Upper lobe of left lung (tissue), 6 donors: ENCODE results near the gene TRIP13. TPM values are rescaled to one million over a fixed set of nuclear protein-coding genes. Genes with fewer than 3 reads are reported as not detected.
A peak's percentile ranks its signal among the peaks of the same experiment; 100 is the strongest.

Experiments
- ATAC-seq, 2 donors: fragments of 200-7000 bp; cut with Tn5 transposase; one replicate each; pipeline ENCODE4 v1.9.1; 2022; ENCODE audit warnings: mild to moderate bottlenecking in 2 of 2, moderate library complexity in 2 of 2; ENCODE audit not compliant: low FRiP score in 2 of 2
- DNase-seq, 2 donors: peaks; one replicate each; pipeline ENCODE4 v3.0.0-alpha.2; 2019 to 2020
- H3K27ac ChIP-seq, 4 donors: fragments of 200-600 bp; sonication (generic); one replicate each; pipeline ENCODE4 v1.5.1; 2016 to 2019
- H3K27me3 ChIP-seq, 4 donors: fragments of 200-600 bp; sonication (generic); one replicate each; pipeline ENCODE4 v1.5.1; 2017 to 2019
- H3K36me3 ChIP-seq, 4 donors: fragments of 200-600 bp; sonication (generic); one replicate each; pipeline ENCODE4 v1.5.1; 2016 to 2019
- H3K4me1 ChIP-seq, 4 donors: fragments of 200-600 bp; sonication (generic); one replicate each; pipeline ENCODE4 v1.5.1; 2018 to 2019
- H3K4me3 ChIP-seq, 4 donors: fragments of 200-600 bp; sonication (generic); one replicate each; pipeline ENCODE4 v1.5.1; 2017 to 2019; ENCODE audit warnings: mild to moderate bottlenecking in 2 of 4, moderate library complexity in 1 of 4
- H3K9me3 ChIP-seq, 4 donors: fragments of 200-600 bp; sonication (generic); one replicate each; pipeline ENCODE4 v1.5.1; 2018 to 2019
- EP300 ChIP-seq, 4 donors: sonication (generic); formaldehyde crosslinking; IDR thresholded peaks; one replicate each; pipeline ENCODE4 v1.5.1; 2017; ENCODE audit warnings: antibody characterized with exemption in 4 of 4, control low read depth in 2 of 4
- POLR2A ChIP-seq, 4 donors: fragments of 450-650 bp; IDR thresholded peaks; one replicate each; pipeline ENCODE4 v1.5.1; 2016 to 2017; ENCODE audit warnings: antibody characterized with exemption in 4 of 4, mild to moderate bottlenecking in 2 of 4
- POLR2AphosphoS5 ChIP-seq, 2 donors: sonication (generic); formaldehyde crosslinking; IDR thresholded peaks; one replicate each; pipeline ENCODE4 v1.5.1; 2017; ENCODE audit warnings: antibody characterized with exemption in 2 of 2
- WGBS, 2 donors: methylation state at CpG; one replicate each; pipeline ENCODE4 v1.1.5; 2017 to 2018; 5-methylcytosine and 5-hydroxymethylcytosine counted together
- total RNA-seq, 6 donors: library from RNA; depleted of rRNA in 4 of 6; stranded (reverse); fragments of >200 nt in 4 of 6; gene quantifications; one replicate each; pipeline versions ENCODE4 v1.1.0 to v1.2.1, GENCODE V29; 2016 to 2021
- TF ChIP-seq, protein P1 (sequence below), 6 experiments: fragments of 450-650 bp in 4 of 6; fragments of 200-600 bp in 2 of 6; sonication (generic) in 2 of 6; IDR thresholded peaks; one replicate each; pipeline ENCODE4 v1.5.1; 2016 to 2019; ENCODE audit warnings: antibody characterized with exemption in 6 of 6
- donor health status: DM: no; HTN: no; CAD: no; lungs with moderate emphysema.
- donor health status: DM: no; HTN: yes; CAD: no; lungs with severe emphysema.

TRIP13 gene
- total RNA-seq, 6 donors from 2014 or later = 1.0 to 2.1 (median 1.5) TPM

DNA sequence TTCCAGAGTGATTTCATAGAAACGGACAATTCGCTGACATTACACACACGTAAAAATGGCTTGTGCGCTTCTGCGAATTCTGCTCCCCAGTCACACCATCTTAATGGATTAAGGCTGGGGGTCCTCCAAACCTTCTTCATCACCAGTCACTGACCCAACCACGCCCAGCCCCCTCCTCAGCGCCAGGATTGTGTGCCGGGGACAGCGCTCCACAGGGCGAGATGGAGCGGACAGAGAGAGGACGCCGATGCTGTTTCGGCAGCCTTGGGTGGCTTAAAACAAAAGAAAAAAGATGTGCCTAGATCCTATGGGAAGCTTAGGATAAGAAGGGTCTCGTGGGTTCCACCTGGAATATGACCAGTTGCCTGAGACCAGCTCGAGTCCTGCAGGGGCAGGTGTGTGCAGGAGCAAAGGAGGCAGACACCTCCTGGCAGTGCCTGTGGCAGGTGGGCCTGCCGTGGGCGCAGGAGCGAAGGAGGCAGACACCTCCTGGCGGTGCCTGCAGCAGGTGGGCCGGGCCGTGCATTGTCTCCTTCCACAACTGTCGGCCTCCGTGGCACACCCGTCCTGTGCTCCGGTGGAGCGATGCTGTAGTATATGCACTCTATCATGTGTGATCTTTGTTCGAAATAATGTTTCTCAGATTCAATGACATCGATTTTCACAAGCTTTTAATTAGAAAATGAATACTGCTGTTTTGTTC, 20.9 kb upstream of the TRIP13 start:
- peaks cover 38 to 97% (median 85%) of the 10 kb centered on the region in 4 donors for H3K36me3 ChIP-seq
- no peak for TF ChIP-seq POLR2A (IDR thresholded peaks at IDR 0.05)
- no peak for DNase-seq
- no peaks in the 10 kb centered on the region for H3K9me3 ChIP-seq
- no peak overlapping the region for H3K27ac ChIP-seq
- H3K4me3 ChIP-seq = no peak overlapping the region
- 94 to 96% methylated on average over 28 to 29 of the region's 29 CpGs for WGBS, 2 donors
- H3K4me1 ChIP-seq = peaks cover 0 to 10% (median 2%) of the 10 kb centered on the region in 4 donors
- no peaks in the 10 kb centered on the region for H3K27me3 ChIP-seq
- ATAC-seq = no peak

DNA sequence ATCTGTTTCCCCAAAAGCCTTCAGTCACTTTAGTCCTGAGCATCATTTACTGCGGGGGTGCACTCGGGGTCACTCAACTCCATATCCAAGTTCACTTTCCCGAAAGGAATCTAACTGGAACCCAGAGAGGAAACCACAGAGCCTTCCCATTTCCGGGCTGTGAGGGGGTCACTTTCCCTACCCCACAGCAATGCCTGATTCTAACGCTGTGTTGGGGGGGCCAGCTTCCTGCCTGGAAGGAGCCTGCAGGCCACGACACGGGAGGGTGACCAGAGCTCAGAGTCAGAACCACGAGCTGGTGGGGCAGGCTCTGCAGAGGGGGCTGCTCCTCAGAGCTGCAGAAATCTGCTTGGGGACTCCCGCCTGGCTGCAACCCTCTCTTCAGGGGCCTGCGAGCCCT, 20.4 kb upstream of the TRIP13 start:
- H3K9me3 ChIP-seq = no peaks in the 10 kb centered on the region
- H3K27ac ChIP-seq = peak overlapping the region in 1 of 4 donors; percentile 13
- H3K36me3 ChIP-seq = peaks cover 35 to 96% (median 86%) of the 10 kb centered on the region in 4 donors
- 71 to 74% methylated on average over 10 of the region's 10 CpGs for WGBS, 2 donors
- no peak overlapping the region for H3K4me3 ChIP-seq
- H3K27me3 ChIP-seq = no peaks in the 10 kb centered on the region
- DNase-seq (no peak), ATAC-seq (no peak)
- H3K4me1 ChIP-seq = peaks cover 0 to 10% (median 2%) of the 10 kb centered on the region in 4 donors
- no peak for TF ChIP-seq POLR2A (IDR thresholded peaks at IDR 0.05)
- TF ChIP-seq POLR2AphosphoS5 (IDR thresholded peaks at IDR 0.05) = no peak
- TF ChIP-seq, protein P1, sequence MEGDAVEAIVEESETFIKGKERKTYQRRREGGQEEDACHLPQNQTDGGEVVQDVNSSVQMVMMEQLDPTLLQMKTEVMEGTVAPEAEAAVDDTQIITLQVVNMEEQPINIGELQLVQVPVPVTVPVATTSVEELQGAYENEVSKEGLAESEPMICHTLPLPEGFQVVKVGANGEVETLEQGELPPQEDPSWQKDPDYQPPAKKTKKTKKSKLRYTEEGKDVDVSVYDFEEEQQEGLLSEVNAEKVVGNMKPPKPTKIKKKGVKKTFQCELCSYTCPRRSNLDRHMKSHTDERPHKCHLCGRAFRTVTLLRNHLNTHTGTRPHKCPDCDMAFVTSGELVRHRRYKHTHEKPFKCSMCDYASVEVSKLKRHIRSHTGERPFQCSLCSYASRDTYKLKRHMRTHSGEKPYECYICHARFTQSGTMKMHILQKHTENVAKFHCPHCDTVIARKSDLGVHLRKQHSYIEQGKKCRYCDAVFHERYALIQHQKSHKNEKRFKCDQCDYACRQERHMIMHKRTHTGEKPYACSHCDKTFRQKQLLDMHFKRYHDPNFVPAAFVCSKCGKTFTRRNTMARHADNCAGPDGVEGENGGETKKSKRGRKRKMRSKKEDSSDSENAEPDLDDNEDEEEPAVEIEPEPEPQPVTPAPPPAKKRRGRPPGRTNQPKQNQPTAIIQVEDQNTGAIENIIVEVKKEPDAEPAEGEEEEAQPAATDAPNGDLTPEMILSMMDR (IDR thresholded peaks at IDR 0.05) = no peak

DNA sequence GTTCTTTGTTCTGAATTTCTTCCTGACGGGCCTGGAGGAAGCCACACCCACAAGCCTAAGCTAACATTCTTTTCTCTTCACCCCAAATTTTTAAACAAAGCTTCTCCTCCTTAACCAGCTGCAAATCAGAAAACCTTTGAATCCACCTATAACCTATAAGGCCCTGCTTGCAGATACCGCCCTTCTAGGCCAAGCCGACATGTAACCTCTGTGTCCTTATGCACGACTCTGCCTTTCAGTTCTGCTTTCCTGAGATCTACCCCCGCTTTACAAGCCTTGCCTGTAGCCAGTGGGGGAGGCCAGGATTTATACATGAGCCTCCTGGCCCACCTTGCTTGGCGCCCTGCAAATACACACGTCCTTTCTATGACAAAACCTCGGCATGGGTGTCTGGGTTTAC, 19.4 kb upstream of the TRIP13 start:
- DNase-seq (no peak), ATAC-seq (no peak)
- WGBS, 2 donors = 73 to 75% methylated on average over 7 to 8 of the region's 8 CpGs
- H3K4me1 ChIP-seq = peaks cover 0 to 10% (median 2%) of the 10 kb centered on the region in 4 donors
- no peak overlapping the region for H3K27ac ChIP-seq
- H3K9me3 ChIP-seq = no peaks in the 10 kb centered on the region
- no peak overlapping the region for H3K4me3 ChIP-seq
- H3K36me3 ChIP-seq = peaks cover 28 to 95% (median 87%) of the 10 kb centered on the region in 4 donors
- TF ChIP-seq, protein P1 (IDR thresholded peaks at IDR 0.05) = no peak
- no peak for TF ChIP-seq POLR2A (IDR thresholded peaks at IDR 0.05)
- no peak for TF ChIP-seq POLR2AphosphoS5 (IDR thresholded peaks at IDR 0.05)
- TF ChIP-seq EP300 (IDR thresholded peaks at IDR 0.05) = no peak
- H3K27me3 ChIP-seq = no peaks in the 10 kb centered on the region

DNA sequence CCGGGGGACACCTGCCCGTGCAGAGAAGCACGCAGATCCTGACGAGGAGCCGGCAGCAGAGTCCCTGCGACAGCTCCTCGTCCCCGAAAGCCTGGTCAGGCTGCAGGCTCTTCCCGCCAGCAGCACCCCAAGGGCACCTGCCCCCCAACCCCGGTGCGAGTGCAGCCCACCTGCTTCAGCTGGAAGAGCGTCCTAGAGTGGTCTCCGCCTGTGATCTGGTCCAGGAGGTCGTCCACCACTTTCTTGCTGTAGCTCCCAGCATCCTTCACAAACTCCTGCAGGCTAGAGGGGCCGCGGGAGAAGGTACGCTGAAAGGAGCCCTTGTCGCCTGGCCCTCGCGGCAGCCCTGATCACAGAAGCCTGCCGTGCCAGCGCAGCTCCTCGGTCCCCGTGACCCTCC, 16.8 kb upstream of the TRIP13 start:
- ATAC-seq (no peak), DNase-seq (no peak)
- peaks cover 4 to 76% (median 67%) of the 10 kb centered on the region in 4 donors for H3K36me3 ChIP-seq
- H3K4me1 ChIP-seq = peaks cover 0 to 10% (median 2%) of the 10 kb centered on the region in 4 donors
- no peaks in the 10 kb centered on the region for H3K9me3 ChIP-seq
- H3K4me3 ChIP-seq = no peak overlapping the region
- no peaks in the 10 kb centered on the region for H3K27me3 ChIP-seq
- TF ChIP-seq, protein P1 (IDR thresholded peaks at IDR 0.05) = no peak
- TF ChIP-seq EP300 (IDR thresholded peaks at IDR 0.05) (no peak), POLR2AphosphoS5 (IDR thresholded peaks at IDR 0.05) (no peak), POLR2A (IDR thresholded peaks at IDR 0.05) (no peak)
- no peak overlapping the region for H3K27ac ChIP-seq
- 93 to 95% methylated on average over 24 of the region's 24 CpGs for WGBS, 2 donors

DNA sequence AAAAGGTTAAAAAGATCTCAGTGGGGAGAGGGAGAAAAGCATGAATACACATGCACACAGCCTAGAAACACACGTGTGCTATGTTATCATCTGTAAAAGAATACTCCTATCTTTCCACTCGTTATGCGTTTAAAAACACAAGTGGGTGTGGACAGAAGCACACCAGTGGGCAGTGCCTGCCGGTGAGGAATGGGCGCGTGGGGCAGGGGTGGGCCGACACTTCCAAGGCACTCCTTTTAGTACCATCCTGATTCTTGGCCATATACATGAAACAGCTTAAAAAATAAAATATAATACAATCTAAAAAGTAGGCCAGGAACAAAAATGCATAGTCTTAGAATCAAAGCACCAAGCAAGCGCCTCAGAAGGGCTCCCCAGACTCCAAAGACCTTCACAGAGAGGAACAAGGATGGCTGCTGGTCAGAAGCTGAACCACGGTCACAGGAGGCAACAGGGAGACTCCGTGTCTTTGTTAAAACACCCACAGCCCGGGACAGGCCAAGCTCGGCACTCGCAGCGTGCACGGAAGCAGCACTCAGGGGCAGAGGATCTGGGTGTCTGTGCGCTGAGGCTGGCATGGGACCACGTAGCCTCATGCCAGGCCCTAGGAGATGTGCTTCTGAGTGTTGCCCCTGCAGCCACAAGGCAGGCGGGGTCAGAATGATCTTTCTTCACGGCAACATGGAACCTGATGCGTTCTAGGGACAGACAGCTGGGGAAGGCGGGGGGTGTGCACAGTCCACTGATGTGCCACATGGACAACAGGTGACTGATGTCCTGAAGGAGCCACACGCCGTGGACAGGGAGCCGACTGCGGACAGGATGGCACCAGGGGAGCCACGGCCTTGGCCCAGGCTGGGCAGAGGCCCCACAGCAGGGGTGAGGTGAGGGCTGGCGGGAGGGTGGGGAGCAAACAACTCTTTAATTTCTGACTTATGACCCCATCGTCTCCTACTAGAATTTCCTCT, 16.0 kb upstream of the TRIP13 start:
- Histone ChIP-seq H3K9me3 (no peaks in the 10 kb centered on the region), H3K36me3 (peaks cover 4 to 76% (median 67%) of the 10 kb centered on the region in 4 donors), H3K27ac (no peak overlapping the region), H3K27me3 (no peaks in the 10 kb centered on the region), H3K4me3 (no peak overlapping the region), H3K4me1 (peaks cover 0 to 10% (median 2%) of the 10 kb centered on the region in 4 donors)
- DNase-seq = no peak
- WGBS, 2 donors = 93 to 95% methylated on average over 25 to 28 of the region's 28 CpGs
- ATAC-seq = no peak
- TF ChIP-seq POLR2A (IDR thresholded peaks at IDR 0.05) (no peak), POLR2AphosphoS5 (IDR thresholded peaks at IDR 0.05) (no peak), EP300 (IDR thresholded peaks at IDR 0.05) (no peak)
- TF ChIP-seq, protein P1 (IDR thresholded peaks at IDR 0.05) = no peak
